Hepatocyte (in vitro differentiated cells): ENCODE results near the gene HPS5.

ENCODE experiments used
- EZH2 ChIP-seq: fragments of 200-600 bp; sonication (generic); IDR thresholded peaks from 2 replicates; pipeline ENCODE4 v1.6.1; 2016; ENCODE audit warnings: antibody characterized with exemption, mild to moderate bottlenecking, borderline replicate concordance
- TF ChIP-seq, protein P1 (sequence below): fragments of 200-600 bp; sonication (generic); IDR thresholded peaks from 2 replicates; pipeline ENCODE4 v1.5.1; 2016; ENCODE audit warnings: antibody characterized with exemption, mild to moderate bottlenecking; ENCODE audit not compliant: poor library complexity

DNA sequence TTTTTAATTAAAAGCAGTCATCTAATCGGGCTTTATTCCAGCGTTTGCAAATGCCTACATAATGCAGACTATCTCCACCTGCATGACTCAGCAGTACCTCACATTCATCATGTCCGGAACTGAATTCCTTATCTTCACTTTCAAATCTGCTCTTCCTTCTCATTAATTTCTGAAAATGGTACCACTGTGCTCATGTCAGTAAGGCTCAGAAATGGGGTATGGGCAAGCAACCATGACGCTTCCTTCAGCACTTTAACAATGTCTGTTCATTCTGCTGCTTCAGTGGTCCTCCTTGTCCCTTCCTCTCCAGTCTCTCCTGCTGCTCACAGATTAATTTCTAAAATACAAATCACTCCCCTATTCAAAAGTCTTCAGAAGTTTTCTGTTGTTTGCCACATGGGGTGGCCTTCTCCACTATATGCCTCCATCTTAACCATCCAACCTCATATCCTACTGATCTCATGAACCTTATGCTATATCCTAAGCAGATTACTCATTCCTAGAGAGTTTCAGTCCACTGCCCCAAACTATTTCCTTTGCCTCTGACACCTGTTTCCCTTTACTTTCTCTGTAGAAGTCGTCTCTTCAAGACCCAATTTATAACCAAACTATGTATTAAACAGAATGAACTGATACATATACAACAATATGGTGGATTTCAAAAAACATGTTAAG is 7.4 kb upstream of the HPS5 start:
- TF ChIP-seq, protein P1, sequence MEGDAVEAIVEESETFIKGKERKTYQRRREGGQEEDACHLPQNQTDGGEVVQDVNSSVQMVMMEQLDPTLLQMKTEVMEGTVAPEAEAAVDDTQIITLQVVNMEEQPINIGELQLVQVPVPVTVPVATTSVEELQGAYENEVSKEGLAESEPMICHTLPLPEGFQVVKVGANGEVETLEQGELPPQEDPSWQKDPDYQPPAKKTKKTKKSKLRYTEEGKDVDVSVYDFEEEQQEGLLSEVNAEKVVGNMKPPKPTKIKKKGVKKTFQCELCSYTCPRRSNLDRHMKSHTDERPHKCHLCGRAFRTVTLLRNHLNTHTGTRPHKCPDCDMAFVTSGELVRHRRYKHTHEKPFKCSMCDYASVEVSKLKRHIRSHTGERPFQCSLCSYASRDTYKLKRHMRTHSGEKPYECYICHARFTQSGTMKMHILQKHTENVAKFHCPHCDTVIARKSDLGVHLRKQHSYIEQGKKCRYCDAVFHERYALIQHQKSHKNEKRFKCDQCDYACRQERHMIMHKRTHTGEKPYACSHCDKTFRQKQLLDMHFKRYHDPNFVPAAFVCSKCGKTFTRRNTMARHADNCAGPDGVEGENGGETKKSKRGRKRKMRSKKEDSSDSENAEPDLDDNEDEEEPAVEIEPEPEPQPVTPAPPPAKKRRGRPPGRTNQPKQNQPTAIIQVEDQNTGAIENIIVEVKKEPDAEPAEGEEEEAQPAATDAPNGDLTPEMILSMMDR = no peak
- no peak for TF ChIP-seq EZH2
